ENCODE measurements around the gene DCTN4.
"Not testable (repeated sequence)": the region's sequence is repeated elsewhere in the genome, so short reads cannot be mapped to it uniquely, and the experiment has no call there.

The DCTN4 gene

DNA sequence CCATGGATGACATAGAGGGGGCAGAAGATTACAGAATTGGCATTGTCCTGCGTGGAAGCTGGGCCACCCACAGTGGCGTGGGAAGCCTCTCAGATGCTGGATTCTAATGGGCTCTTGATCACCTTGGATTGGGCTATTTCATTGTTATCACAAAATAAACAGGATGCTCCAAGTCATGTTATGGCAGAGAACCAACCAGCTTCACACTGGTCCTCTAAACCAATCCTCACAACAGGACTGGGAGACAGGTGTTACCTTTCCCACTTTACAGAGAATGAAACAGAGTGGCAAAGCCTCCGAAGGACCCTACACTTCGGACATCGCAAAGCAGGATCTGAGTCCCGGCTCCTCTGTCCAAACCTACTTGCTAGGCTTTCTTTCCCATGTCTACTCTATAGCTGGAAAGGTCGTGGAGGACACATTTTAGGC lies 19.3 kb upstream of the DCTN4 start:
- DNase-seq, result no peak

DNA sequence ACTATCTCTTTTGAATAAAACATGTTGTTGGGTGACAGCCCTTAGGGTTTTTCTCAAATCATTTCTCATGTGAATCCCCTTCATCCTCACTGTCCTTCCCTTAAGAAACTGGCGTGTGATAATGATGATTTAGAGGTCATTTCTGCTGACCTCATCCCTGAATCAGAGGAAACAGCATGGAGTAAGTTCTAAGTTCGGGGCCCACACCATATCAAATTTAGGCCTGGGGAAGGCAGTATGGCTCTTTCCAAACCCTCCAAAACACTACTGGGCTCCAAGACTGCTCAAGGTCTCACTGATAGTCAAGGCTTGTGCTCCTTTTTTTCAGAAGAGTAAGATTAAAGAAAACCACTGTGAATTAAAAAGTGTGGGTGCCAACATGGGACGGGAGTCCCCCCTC lies 18.9 kb upstream of the DCTN4 start:
- no peak for DNase-seq

DNA sequence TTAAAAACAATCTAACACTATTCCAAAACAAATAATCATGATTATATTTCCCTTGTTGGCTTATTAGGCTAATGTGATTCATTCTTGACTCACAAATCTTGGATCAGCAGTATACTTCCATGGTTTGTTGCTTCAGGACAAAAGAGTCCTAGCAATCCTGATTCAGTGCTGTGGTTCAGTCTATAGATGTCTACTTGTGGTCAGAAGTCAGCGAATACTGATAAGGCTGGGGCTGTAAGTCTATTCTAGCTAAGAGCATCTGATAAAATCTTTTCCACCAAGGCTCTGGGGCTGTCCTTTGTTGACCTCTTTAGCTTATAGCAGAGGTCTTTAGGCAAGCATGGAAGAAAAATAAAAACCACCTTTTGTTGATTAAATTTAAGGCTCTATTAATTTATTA lies 15.3 kb upstream of the DCTN4 start:
- DNase-seq, result no peak

DNA sequence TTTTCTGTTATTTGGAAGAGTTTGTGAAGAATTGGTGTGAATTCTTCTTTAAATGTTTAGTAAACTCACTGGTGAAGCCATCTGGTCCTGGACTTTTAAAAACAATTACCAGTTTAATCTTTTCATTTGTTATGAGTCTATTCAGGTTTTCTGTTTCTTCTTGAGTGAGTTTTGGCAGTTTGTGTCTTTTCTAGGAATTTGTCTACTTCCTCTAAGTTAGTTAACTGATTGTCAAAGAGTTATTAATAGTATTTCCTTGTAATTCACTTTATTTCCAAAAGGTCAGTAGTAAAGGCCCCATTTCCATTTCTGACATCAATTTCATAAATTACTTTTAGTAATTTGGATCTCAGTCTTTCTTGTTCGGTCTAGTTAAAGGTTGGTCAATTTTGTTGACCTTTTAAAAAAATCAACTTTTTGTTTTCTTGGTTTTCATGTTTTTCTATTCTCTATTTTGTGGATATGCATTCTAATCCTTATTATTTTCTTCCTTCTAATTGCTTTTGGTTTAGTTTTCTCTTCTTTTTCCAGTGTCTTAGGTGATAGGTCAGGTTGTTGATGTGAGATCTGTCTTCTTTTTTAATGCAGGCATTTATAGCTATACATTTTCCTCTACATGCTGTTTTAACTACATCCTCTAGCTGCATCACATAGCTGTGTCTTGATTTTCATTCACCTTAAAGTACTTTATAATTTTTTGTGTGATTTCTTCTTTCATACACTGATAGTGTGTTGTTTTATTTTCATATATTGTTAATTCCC lies 12.4 kb upstream of the DCTN4 start:
- DNase-seq, result no peak

DNA sequence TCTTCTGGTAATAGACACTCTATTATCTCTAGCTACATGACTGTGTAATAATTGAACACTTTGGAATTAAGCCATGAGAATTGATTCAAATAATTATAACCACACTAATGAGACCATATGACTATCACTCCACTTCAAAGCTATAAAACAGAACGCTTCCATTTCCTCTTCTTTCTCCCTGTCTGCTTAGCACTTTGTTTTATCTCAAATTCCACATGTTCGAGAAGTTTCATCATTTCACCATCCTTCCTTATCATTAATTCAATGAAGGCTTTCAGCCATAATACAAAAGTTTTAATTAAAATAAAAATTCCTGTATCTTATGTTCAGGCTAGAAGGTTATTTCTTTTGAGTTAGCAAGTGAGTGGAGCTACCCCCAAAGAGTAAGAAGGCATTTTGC lies 7.4 kb upstream of the DCTN4 start:
- DNase-seq, result no peak

DNA sequence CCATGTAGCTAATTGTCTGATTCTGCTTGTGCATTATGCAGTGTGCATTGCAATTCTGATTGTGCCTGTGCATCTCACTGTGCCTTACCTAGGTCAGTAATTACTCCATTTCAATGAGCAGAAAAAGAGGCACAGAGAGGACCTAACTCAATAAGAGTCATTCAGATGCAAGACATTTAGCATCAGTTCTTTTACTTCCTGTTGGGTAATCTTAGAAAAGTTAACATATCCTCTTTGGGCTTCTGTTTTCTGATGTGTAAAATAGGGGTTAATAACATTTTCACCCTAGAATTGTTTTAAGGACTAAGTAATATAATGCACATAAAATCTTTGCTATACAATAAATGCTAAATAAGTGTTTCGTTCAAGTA lies 7.0 kb upstream of the DCTN4 start:
- DNase-seq, result no peak

DNA sequence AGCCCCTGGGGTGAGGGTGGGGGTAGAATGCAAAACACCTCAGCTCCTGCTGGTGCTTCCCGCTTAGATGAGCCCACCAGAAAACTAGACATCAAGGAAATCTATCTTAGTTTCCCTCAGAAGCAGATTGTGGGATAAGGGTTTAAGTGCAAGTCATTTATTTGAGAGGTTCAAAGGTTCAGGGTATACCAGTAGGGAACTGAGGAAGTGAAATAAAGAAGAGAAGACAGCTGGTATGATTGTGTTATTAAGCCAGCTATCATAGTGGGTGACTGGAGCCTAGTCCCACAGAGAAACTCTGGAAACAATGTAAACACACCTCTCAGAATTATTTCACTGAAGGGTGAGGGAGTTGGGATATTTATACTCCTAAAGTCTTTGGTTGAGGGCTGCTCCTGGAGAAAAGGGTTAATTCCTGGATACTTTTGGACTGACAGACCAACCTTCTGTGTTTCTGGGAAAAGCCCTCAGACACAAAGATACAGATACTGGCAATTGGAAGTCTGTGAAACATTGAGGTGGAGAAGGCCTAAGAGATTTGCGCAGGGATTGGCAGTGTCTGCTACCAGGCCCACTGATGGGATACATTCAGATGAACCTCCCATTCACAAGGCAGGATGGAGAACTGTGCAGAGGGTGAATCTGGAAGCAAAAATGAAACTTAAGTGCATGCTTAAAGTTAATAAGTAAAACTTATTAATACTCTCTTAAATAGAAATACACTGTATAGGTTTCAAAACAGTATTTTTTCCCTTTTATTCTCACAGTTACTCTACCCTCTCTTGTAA lies 6.4 kb upstream of the DCTN4 start:
- DNase-seq, result no peak

DNA sequence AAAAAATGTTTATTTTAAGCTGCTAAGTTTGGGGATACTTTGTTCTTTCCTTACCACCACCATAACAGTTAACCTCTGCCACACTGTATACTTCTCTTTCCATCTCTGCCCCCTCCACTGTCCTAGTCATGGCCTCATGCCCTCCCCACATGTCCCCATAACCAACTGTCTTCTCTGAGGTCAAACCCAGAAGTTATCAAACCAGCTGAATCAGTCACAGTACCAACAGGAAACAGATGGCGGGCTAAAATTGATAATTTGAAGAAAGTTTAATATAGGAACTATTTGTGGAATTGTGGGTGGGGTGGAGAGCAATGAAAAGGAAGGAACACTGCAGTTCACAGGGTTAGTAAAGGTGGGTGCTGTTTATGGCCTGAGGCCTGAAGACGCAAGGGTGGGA lies 5.7 kb upstream of the DCTN4 start:
- no peak for DNase-seq

DNA sequence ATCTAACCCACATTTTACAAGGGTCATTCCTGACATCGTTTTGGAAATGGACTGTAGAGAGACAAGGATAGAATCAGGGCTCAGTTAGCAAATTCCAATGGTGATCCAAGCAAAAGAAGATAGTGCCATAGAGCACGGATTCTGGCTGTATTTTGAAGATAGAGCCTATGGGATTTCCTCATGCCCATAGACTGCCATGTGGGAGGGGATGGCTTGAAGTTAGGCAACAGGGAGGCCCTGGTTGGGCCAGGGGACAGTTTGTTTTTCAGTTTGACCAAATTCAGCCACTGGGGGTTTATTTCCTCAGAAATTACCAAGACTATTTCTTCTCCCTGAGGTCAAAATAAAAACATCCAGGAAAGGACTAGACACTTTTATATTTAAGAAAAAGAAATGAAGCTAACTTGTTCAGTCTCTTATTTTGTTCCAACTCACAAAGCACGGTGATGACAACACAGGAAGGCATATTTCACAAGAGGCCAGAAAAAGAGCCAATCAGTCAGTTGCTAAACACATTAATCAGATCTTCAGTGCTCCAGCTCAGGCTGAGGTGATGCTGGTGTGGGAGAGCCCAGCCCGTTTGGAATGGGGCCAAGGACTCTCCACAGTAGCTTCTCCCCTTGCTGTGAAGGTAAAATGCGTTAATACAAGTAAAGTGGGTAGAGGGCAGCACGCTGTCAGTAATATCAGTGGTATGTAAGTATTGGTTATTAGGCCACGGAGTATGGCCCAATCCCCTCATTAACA lies 4.4 kb upstream of the DCTN4 start:
- DNase-seq, result no peak

DNA sequence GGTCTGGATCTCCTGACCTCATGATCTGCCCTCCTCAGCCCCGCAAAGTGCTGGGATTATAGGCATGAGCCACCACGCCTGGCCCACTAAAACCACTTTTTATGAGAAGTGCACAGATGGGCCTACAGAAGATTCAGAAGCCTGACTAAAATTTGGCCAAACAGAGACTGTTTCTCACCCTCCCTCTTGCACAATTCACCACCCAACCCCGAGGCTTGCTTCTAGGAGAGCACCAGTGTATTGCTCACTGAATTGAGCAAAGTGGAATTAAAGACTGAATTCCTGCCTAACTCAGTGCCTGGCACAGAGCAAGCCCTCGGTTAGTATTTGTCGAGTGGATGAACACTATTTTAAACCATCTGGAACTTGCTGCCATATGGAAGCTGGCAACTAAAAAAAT lies 3.4 kb upstream of the DCTN4 start:
- no peak for DNase-seq

DNA sequence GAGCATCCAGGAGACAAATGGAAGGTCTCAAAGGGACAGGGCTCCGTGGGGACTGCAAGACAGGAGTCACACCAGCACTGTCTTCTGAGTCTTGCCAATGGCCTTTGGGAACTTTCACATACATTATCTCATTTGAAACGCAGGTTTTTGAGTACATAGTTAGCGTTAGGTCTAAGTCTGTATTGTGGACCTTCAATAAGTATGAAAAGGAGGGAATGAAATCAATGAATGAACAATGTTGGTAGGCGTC lies 442 bp upstream of the DCTN4 start:
- no peak for DNase-seq

DNA sequence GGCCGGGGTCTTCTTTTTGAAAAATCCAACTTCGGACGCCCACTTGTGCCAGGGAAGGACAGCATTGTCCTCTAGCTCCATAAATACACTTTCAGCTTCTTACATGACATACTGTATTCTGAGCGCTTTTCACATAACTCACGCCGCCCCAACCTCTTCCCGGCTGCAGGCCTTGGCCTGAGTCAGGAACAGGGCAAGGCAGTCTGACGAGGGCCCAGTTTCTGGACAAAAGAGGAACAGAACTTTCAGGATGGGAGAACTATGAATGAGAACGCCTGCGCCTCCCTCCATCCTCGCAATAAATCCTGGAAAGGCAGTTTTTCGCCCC lies 650 bp downstream of the DCTN4 start:
- no peak for DNase-seq

DNA sequence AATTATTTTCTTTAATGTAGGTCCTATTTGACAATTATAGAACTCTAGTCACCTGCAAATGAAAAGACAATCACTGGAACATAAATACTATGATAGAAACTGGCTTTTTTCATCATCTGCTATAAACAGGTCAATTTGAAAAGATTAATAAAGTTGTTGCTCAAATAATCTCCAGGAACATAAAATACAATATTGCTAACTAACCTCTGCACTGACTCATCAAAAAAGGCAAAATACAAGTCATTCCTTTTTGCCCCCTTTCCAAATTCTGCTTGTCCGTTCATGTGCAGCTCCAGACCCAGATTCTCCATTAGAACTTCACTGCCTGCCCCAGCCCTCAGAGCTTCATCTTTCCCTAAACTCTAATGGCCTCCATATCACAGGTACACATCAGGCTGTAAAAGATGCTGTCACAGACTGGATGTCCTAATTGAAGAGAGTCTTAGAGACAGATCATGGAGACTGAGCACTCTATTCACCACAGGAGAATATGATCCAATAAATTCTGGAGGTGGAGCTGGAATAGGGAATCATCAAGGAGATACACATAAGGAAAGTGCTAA lies 1.6 kb downstream of the DCTN4 start:
- DNase-seq, result no peak

DNA sequence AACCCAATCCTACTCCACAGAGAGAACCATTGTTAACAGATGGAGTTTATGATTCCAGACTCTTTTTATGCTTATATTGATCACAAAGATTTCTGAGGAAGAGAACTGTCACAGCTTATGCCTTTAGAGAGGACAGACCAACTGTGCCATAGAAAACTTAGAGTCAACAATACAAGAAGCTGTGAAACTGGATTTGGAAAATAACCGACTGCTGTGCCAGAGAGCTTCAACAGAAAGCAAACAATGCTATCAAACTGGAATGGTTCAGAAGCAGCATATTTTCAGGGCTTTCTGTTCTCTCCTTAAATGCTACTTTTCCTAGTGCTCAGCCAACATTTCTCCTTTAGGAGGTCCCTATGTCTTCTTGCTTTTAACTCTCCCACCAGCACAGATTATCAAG lies 5.0 kb downstream of the DCTN4 start:
- DNase-seq, result no peak

DNA sequence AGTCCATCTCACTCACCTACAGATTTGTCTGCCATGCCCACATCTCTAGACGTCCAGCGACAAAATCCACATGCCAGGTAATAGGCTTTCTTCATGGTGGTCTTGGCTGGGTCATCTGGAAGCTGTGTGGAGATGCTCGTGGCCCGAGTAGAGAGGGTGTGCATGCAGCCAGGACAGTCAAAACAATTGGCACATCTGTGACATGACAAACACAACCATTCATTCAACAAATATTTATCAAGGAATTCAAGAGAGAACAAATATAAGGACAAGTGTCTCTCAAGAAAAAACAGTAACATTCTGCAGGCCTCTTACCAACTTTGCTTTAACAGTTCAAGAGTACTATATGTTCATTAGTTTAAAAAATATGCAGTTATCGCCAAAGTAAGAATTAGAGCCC lies 5.4 kb downstream of the DCTN4 start:
- DNase-seq, result no peak

DNA sequence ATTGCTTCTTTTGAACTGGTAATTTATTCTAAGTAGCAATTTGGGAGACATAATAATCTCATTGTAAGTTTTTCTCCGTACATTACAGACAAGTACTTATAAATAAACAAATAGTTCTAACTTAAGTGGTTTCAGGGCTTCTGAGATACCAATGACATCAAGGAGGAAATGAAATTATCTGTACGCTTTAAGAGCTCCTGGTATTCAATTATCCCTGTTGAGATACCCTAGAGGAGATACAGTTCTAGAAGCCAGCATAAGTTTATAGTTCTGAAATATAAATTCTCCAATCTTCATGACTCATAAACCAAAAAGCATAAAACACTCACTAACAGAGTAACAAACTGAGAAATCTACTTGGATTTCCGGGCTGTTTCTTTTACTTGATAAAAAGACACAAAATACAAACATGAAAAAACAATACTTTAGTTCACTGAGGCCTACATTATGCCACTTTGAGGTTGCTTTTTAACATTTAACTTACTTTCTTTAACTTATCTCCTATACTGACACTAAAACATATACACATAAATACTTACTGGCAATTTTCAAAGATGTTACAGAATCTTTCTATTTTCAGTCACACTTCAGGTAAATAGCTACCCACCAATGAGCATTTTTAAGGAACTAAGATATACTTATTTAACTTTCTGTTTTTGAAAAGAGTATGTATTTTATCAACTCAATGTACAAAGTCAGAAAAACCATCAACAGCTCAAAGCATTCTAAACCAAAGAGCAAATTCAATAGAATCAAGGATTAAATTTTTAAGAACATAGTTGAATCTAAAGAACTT lies 7.5 kb downstream of the DCTN4 start:
- no peak for DNase-seq

DNA sequence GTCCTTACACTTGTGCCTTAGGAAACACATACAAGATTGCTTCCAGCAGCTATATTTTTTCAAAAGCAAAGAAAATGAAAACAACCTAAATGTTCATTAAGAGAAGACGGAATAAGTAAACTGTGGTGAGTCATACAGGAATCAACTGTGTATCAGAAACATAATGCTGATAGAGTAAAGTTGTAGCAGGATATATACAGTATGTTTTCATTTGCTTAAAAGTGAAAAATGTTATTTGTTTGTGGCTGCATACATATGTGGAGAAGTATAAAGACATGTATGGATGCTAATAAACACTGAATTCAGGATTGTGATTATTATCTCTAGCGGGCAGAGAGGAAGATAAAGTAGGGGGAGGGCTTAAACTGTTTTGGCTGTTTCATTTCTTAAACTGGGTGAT lies 8.3 kb downstream of the DCTN4 start:
- DNase-seq, result no peak

DNA sequence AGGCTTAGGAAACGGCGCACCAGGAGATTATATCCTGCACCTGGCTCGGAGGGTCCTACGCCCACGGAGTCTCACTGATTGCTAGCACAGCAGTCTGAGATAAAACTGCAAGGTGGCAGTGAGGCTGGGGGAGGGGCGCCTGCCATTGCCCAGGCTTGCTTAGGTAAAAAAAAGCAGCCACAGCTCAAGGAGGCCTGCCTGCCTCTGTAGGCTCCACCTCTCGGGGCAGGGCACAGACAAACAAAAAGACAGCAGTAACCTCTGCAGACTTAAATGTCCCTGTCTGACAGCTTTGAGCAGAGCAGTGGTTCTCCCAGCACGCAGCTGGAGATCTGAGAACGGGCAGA lies 15.7 kb downstream of the DCTN4 start:
- DNase-seq, result not testable (repeated sequence)

DNA sequence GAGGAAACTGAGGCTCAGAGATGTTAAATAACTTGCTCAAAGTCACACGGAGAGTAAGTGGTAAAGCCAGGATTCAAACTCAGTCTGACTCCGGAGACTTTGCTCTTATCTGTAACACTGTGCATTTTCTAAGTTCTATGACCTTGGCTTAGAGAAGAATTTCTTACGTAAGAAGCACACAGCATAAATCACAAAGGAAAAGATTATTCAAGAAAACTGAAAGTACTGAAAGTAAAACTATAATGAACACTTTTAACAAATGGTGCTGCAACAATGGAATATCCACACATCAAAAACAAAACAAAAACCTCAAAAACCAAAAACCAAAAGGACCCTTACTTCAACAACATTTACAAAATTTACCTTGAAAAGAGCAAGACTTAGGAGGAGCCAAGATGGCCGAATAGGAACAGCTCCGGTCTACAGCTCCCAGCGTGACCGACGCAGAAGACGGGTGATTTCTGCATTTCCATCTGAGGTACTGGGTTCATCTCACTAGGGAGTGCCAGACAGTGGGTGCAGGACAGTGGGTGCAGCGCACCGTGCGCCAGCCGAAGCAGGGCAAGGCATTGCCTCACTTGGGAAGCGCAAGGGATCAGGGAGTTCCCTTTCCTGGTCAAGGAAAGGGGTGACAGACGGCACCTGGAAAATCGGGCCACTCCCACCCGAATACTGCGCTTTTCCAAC lies 16.2 kb downstream of the DCTN4 start:
- DNase-seq, result not testable (repeated sequence)

DNA sequence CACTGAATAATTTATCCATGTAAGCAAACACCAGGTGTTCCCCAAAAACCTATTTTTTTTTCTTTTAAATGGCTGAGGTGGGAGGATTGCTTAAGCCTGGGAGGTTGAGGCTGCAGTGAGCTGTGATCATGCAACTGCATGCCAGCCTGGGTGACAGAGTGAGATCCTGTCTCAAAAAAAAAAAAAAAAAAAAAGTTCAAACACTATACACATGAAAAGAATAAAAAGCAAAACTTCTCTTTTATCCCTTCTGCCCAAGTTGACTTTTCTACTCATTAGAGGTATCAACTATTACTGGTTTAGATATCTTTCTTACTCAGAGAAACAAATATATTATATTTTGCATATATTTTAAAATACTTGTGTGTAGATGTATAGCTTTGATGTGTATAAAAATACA lies 17.8 kb downstream of the DCTN4 start:
- DNase-seq, result no peak

DNA sequence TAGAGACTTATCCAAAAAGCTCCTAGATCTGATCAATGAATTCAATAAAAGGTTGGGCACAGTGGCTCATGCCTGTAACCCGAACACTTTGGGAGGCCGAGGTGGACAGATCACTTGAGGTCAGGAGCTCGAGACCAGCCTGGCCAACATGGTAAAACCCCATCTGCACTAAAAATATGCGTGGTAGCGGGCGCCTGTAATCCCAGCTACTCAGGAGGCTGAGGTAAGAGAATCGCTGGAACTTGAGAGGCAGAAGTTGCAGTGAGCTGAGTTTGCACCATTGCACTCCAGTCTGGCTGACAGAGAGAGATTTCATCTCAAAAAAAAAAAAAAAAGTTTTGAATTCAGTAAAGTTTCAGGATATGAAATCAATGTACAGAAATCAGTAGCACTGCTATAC lies 20.0 kb downstream of the DCTN4 start:
- DNase-seq, result no peak

DNA sequence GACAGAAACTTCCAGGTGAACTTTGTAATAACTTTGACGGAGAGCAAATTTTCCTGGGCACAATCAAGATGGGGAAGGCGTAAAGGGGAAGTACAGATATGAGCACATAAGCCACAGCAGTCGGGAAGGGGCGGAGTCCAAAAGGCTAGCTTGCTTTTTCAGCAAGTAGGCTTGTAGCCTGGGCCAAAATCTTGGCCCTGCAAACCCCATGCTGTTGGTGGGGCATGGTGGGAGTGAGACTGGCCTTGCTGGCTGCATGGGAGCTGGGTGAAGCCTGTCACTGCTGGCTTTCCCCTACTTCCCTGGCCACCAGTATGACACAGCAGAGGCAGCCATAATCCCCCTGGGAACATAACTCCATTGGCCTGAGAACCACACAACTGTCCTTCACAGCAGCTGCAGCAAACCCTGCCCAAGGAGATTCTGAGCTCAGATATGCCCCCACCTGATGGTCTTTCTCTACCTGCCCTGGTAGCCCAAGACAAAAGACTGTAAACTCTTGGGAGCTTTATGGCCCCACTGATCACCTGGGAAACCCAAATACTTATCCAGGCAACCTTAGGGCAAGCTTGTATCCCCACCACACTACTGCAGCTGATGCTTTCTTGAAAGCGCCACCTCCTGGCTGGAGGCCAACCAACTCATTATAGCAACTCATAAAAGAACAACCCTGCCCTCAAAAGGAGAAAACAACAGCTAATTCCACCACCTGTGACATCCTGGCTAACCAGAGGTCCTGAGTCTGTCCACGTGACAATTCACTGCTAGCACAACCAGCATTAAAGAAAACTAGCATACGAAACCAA lies 24.0 kb downstream of the DCTN4 start:
- DNase-seq, result no peak
